GM12864 (cell line): Measurements from ENCODE around the gene AQP6.

Source experiments
- DNase-seq: peaks from one replicate; pipeline ENCODE4 v3.0.0-alpha.2; 2011; ENCODE audit warnings: low read depth
- H3K4me3 ChIP-seq: 2 replicates; pipeline ENCODE4 v1.5.1; 2011; ENCODE audit warnings: mild to moderate bottlenecking, low read depth, low read length, control low read depth
- CTCF ChIP-seq: IDR thresholded peaks from 2 replicates; pipeline ENCODE4 v1.5.1; 2011; ENCODE audit warnings: low read depth, mild to moderate bottlenecking, moderate library complexity, low read length, control low read depth, inconsistent platforms; ENCODE audit errors: missing control alignments

AQP6 gene

GRCh38 chr12:50006280-50006679 is 33.5 kb downstream of the AQP6 start:
- no peak for DNase-seq
- no peak overlapping the region for H3K4me3 ChIP-seq
- no peak for TF ChIP-seq CTCF

GRCh38 chr12:50006754-50007442 is 34.2 kb downstream of the AQP6 start:
- DNase-seq = no peak

GRCh38 chr12:50013361-50014147 is 40.8 kb downstream of the AQP6 start:
- no peak overlapping the region for H3K4me3 ChIP-seq
- no peak for DNase-seq
- TF ChIP-seq CTCF = no peak

More at GRCh38 chr12:50006754-50007442, 34.2 kb downstream of the AQP6 start:
- no peak for TF ChIP-seq CTCF
- H3K4me3 ChIP-seq = no peak overlapping the region

- H3K4me3 ChIP-seq = no peak overlapping the region
- DNase-seq = no peak
- TF ChIP-seq CTCF = no peak
Measured at GRCh38 chr12:50014342-50014741, 41.6 kb downstream of the AQP6 start.

GRCh38 chr12:50016501-50017475 is 44.0 kb downstream of the AQP6 start:
- H3K4me3 ChIP-seq = no peak overlapping the region
- DNase-seq = no peak

More at GRCh38 chr12:50016501-50017475, 44.0 kb downstream of the AQP6 start:
- no peak for TF ChIP-seq CTCF
